Neural cell (in vitro differentiated cells): Measurements from ENCODE around the gene HOMER2. TPM values are rescaled to one million over a fixed set of nuclear protein-coding genes. Genes with fewer than 3 reads are reported as not detected.
A peak's percentile ranks its signal among the peaks of the same experiment; 100 is the strongest.

Experiments used
- H2AFZ ChIP-seq: fragments of 200-600, 300-800 bp; sonication (generic), shearing (Covaris generic); 2 replicates; pipeline ENCODE4 v1.6.0; 2014; ENCODE audit warnings: low read depth, mild to moderate bottlenecking, antibody characterized with exemption, low read length, moderate library complexity
- H3F3A ChIP-seq: fragments of 200-600 bp; shearing (Covaris generic); 2 replicates; pipeline ENCODE4 v1.6.1; 2016; ENCODE audit warnings: mild to moderate bottlenecking, moderate library complexity, mixed read lengths, antibody characterized with exemption, low read length; ENCODE audit not compliant: insufficient read depth, poor library complexity, severe bottlenecking
- H3K27ac ChIP-seq: fragments of 200-600, 300-800 bp; sonication (generic), shearing (Covaris generic); 2 replicates; pipeline ENCODE4 v1.5.1; 2014; ENCODE audit warnings: mild to moderate bottlenecking, low read length, moderate library complexity
- H3K27me3 ChIP-seq: fragments of 300-800, 200-600 bp; sonication (generic), shearing (Covaris generic); 2 replicates; pipeline ENCODE4 v1.6.0; 2014; ENCODE audit warnings: mild to moderate bottlenecking, low read depth, low read length, moderate library complexity; ENCODE audit not compliant: insufficient read depth
- H3K36me3 ChIP-seq: fragments of 300-800, 200-600 bp; sonication (generic), shearing (Covaris generic); 2 replicates; pipeline ENCODE4 v1.5.1; 2014; ENCODE audit warnings: mild to moderate bottlenecking, antibody characterized with exemption, low read length, moderate library complexity; ENCODE audit not compliant: insufficient read depth
- H3K4me2 ChIP-seq: fragments of 300-800, 200-600 bp; sonication (generic), shearing (Covaris generic); 2 replicates; pipeline ENCODE4 v1.6.0; 2014; ENCODE audit warnings: mild to moderate bottlenecking, low read length
- H3K4me3 ChIP-seq: fragments of 300-800, 200-600 bp; sonication (generic), shearing (Covaris generic); 2 replicates; pipeline ENCODE4 v1.5.1; 2014; ENCODE audit warnings: mild to moderate bottlenecking, low read length, moderate library complexity
- H3K79me2 ChIP-seq: fragments of 200-600 bp; shearing (Covaris generic); replicated peaks from 2 replicates; pipeline ENCODE4 v1.6.0; 2014; ENCODE audit warnings: mild to moderate bottlenecking, low read length, moderate library complexity; ENCODE audit not compliant: insufficient read depth
- H3K9ac ChIP-seq: fragments of 300-800, 200-600 bp; sonication (generic), shearing (Covaris generic); 2 replicates; pipeline ENCODE4 v1.6.1; 2016; ENCODE audit warnings: mild to moderate bottlenecking, low read length, mixed read lengths
- H3K9me2 ChIP-seq: fragments of 200-600 bp; shearing (Covaris generic); 2 replicates; pipeline ENCODE4 v1.6.1; 2016; ENCODE audit warnings: mild to moderate bottlenecking, low read length, mixed read lengths; ENCODE audit not compliant: insufficient read depth
- H3K9me3 ChIP-seq: fragments of 200-600, 300-800 bp; sonication (generic), shearing (Covaris generic); 2 replicates; pipeline ENCODE4 v1.6.1; 2016; ENCODE audit warnings: mild to moderate bottlenecking, mixed run types, low read length, moderate library complexity, mixed read lengths
- H4K20me1 ChIP-seq: fragments of 200-600 bp; shearing (Covaris generic); 2 replicates; pipeline ENCODE4 v1.6.1; 2016; ENCODE audit warnings: mild to moderate bottlenecking, mixed run types; ENCODE audit not compliant: insufficient read depth
- CTCF ChIP-seq: fragments of 450-650 bp; IDR thresholded peaks from 2 replicates; pipeline ENCODE4 v1.5.1; 2014; ENCODE audit warnings: antibody characterized with exemption, mild to moderate bottlenecking, moderate library complexity; ENCODE audit not compliant: poor library complexity, severe bottlenecking
- EP300 ChIP-seq: fragments of 450-650 bp; conservative IDR thresholded peaks from 2 replicates; pipeline ENCODE4 v1.6.1; 2014; ENCODE audit warnings: antibody characterized with exemption, mild to moderate bottlenecking, moderate library complexity; ENCODE audit not compliant: poor library complexity, severe bottlenecking
- EZH2 ChIP-seq: fragments of 200-600, 300-800 bp; shearing (Covaris generic), sonication (generic); IDR thresholded peaks from 2 replicates; pipeline ENCODE4 v1.6.1; 2014; ENCODE audit warnings: antibody characterized with exemption, low read length, borderline replicate concordance, mild to moderate bottlenecking; ENCODE audit not compliant: insufficient read depth, poor library complexity, severe bottlenecking
- MXI1 ChIP-seq: fragments of 450-650 bp; conservative IDR thresholded peaks from 2 replicates; pipeline ENCODE4 v1.6.1; 2014; ENCODE audit warnings: antibody characterized with exemption, mild to moderate bottlenecking; ENCODE audit not compliant: poor library complexity, severe bottlenecking
- POLR2AphosphoS5 ChIP-seq: IDR thresholded peaks from 2 replicates; pipeline ENCODE4 v1.6.1; 2012
- RAD21 ChIP-seq: fragments of 450-650 bp; conservative IDR thresholded peaks from 2 replicates; pipeline ENCODE4 v1.6.1; 2014; ENCODE audit warnings: antibody characterized with exemption, mild to moderate bottlenecking, moderate library complexity
- REST ChIP-seq: IDR thresholded peaks from 2 replicates; pipeline ENCODE4 v1.6.1; 2012; ENCODE audit warnings: borderline replicate concordance
- SMC3 ChIP-seq: fragments of 450-650 bp; conservative IDR thresholded peaks from 2 replicates; pipeline ENCODE4 v1.6.1; 2014; ENCODE audit warnings: antibody characterized with exemption, mild to moderate bottlenecking, moderate library complexity; ENCODE audit not compliant: poor library complexity
- TAF1 ChIP-seq: IDR thresholded peaks from 2 replicates; pipeline ENCODE4 v1.6.1; 2012; ENCODE audit warnings: low read depth
- polyA plus RNA-seq: library from polyadenylated mRNA; depleted of rRNA; stranded (reverse); fragments of >200 nt; gene quantifications from 2 replicates; pipeline ENCODE4 v1.2.3, GENCODE V29; 2014

The HOMER2 gene
- polyA plus RNA-seq, 1 donor from 2014 or later, result 21.7 TPM

- H3K9me2 ChIP-seq, result no peaks in the 10 kb centered on the region
- H3K36me3 ChIP-seq, result no peaks in the 10 kb centered on the region
- H3K79me2 ChIP-seq, result no peaks in the 10 kb centered on the region
- no peak overlapping the region for H3K9ac ChIP-seq
- TF ChIP-seq SMC3 (peak; percentile 58), POLR2AphosphoS5 (no peak), RAD21 (peak; percentile 58), CTCF (peak; percentile 56), REST (no peak)
- no peak overlapping the region for H3K4me2 ChIP-seq
- H3F3A ChIP-seq, result no peaks in the 10 kb centered on the region
- H3K9me3 ChIP-seq, result no peaks in the 10 kb centered on the region
- no peak overlapping the region for H3K27ac ChIP-seq
- H2AFZ ChIP-seq, result no peak overlapping the region
- H4K20me1 ChIP-seq, result no peaks in the 10 kb centered on the region
- H3K27me3 ChIP-seq, result no peaks in the 10 kb centered on the region
- H3K4me3 ChIP-seq, result no peak overlapping the region
Observed at GRCh38 chr15:82849556-82850512, 102.7 kb downstream of the HOMER2 start.

- Histone ChIP-seq H3K27me3 (no peaks in the 10 kb centered on the region), H3K4me3 (no peak overlapping the region), H2AFZ (no peak overlapping the region), H3K9me3 (no peaks in the 10 kb centered on the region), H3K79me2 (no peaks in the 10 kb centered on the region), H3K9ac (no peak overlapping the region), H3F3A (no peaks in the 10 kb centered on the region), H3K36me3 (no peaks in the 10 kb centered on the region), H3K9me2 (no peaks in the 10 kb centered on the region), H3K4me2 (no peak overlapping the region), H3K27ac (no peak overlapping the region), H4K20me1 (no peaks in the 10 kb centered on the region)
- TF ChIP-seq RAD21 (no peak), EZH2 (no peak), REST (no peak), POLR2AphosphoS5 (no peak), TAF1 (no peak), CTCF (no peak), SMC3 (no peak), EP300 (no peak), MXI1 (no peak)
Observed at GRCh38 chr15:82848241-82848993, 104.1 kb downstream of the HOMER2 start.
